KOPT-K1 (cell line): ENCODE measurements around the gene RGS19.

ENCODE experiments used
- H3K27ac ChIP-seq: fragments of 200-600 bp; sonication (generic); 2 replicates; pipeline ENCODE4 v1.5.1; 2016; ENCODE audit warnings: antibody characterized with exemption, mild to moderate bottlenecking, low read depth, low read length; ENCODE audit not compliant: poor library complexity, severe bottlenecking
- H3K36me3 ChIP-seq: fragments of 200-600 bp; sonication (generic); 2 replicates; pipeline ENCODE4 v1.5.1; 2017; ENCODE audit warnings: antibody characterized with exemption, mild to moderate bottlenecking, low read length, moderate library complexity; ENCODE audit not compliant: insufficient read depth
- H3K9me3 ChIP-seq: fragments of 200-600 bp; sonication (generic); 2 replicates; pipeline ENCODE4 v1.5.1; 2017; ENCODE audit warnings: antibody characterized with exemption, low read length, mild to moderate bottlenecking; ENCODE audit not compliant: insufficient read depth, poor library complexity, severe bottlenecking

The RGS19 gene

DNA sequence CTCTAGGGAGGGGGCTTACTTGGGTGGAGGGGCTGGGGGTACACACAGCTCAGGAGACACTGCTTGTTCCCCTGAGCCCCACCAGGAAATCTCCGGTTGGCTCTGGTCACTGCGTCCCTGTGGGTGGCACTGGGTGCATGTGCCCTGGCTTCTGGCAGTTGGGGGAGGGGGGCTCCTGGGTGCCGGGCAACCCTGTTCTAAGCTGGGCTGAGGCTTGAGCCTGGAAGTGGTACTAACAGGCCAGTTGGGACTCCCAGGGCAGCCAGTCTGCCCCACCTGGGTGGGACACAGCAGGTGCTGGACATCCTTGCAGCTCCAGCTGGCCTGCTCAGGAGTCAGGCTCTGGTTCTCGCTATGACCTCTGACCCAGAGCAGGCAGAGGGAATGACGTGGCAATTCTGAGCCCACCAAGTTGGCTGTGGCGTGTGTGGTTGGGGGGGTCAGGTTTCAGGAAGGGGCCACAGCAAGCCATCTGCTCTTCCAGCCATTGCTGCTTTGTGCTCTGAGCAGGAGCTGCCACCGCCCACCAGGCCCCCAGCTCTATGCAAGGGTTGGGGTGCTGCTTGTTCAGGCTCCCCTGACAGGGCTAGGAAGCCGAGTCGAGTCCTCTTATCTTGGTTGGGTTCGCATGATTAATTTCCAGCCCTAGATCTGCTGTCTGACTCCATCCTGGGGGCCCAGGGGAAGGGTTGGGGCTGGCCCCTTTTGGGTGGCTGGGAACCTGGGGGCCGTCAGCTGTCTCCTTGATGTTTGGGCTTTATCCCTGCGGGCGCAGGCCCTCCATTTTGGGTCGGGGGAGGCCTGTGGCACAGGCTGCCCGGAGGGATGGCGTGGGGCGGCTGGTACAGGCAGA lies 42.7 kb downstream of the RGS19 start:
- peak overlapping the region; percentile 91 for H3K27ac ChIP-seq
- H3K36me3 ChIP-seq = peaks cover 29% of the 10 kb centered on the region
- H3K9me3 ChIP-seq = no peaks in the 10 kb centered on the region

DNA sequence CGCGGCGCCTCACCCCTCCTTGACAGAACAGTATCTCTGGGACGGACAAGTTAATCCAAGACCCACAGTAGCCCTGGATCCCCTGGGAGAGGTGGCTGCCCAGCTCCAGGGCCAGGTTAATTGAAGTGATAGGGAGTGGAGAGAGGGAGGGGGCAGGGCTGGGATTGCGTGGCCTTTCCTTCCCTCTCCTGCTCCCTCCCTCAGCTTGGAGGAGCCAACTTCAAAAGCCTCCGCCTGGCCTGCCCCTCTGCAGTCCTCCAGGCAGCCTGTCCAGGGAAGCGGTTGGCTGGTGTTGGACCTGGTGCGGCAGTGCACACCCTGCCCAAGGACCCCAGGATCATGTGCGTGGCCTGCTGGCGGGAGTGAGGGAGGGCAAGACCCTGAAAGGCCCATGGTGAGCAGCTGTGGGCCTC lies 43.4 kb downstream of the RGS19 start, which contains the start of gene C20orf204:
Gene C20orf204 (plus strand): TSS at position 250 of the 413 bp plus-strand sequence. CDS start 142 bp downstream, at position 392.
- peak within 1 kb of the TSS; percentile 91 for H3K27ac ChIP-seq
- H3K36me3 ChIP-seq = peaks cover 35% of the 10 kb centered on the region

DNA sequence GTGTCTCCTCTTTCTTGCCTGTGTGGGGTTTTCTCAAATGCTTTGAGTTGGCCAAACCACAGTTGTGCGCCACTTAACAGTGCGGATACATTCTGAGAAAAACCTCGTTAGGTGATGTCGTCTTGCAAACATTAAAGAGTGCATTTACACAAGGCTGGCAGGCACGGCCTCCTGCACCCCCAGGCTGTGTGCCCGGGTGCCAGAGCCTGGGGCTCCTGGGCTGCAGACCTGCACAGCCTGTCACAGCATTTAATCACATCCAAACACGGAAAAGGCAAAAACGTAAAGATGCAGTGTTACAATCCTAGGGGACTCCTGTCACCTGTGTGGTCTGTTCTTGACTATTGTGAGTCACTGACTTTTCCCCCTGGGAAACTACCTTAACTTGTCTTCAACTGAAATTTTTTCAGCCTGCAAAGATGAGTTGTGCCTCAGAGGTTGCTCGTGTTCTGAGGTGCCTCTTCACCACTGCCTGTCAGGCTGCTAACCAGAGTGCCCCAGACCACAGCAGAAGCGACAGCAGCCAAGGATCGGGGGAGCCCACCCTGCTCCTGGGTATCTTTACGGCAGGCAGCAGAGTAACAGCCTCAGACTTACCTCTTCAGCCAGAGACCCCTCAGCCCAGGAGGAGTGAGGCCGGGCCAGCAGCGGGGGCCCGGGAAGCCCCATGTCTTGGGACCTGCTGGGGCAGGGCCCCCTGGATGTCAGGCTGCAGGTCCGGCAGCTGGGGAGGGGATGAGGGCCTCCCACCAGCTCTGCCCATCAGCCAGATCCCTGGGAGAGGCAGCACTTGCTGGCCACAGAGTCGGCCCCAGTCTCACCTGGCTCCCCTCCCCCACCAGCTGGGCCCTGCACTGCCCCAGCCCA lies 44.0 kb downstream of the RGS19 start:
- Histone ChIP-seq H3K36me3 (peaks cover 41% of the 10 kb centered on the region), H3K27ac (peak overlapping the region; percentile 91)

More for the DNA sequence above, 43.4 kb downstream of the RGS19 start, which contains the start of gene C20orf204:
- no peaks in the 10 kb centered on the region for H3K9me3 ChIP-seq

DNA sequence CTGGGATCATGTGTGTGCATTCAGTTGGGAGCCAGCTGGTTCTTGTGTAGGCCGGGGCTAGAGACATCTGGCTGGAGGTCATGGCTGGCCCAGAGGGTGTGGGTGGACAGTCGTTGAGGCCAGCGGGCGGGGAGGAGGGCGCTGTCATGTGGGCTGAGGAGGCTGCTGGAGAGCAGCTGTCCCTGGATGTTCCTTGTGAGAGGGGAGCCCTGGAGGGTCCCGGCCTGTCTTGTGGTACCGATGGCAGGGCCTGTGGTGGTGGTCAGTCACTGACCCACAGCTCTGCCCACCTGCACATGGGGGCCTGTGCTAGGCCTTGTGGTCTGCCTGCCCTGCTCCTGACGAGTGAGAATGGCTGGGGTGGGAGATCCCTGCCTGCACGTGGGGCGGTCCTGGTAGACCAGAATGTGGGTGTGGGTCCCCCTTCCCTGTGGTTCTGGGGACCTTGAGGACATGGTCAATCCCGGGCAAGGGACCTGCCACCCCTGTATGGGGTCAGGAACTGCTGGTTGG lies 45.3 kb downstream of the RGS19 start:
- Histone ChIP-seq H3K9me3 (no peaks in the 10 kb centered on the region), H3K36me3 (peaks cover 54% of the 10 kb centered on the region), H3K27ac (peak overlapping the region; percentile 91)

More for the DNA sequence above, 44.0 kb downstream of the RGS19 start:
- H3K9me3 ChIP-seq = no peaks in the 10 kb centered on the region

DNA sequence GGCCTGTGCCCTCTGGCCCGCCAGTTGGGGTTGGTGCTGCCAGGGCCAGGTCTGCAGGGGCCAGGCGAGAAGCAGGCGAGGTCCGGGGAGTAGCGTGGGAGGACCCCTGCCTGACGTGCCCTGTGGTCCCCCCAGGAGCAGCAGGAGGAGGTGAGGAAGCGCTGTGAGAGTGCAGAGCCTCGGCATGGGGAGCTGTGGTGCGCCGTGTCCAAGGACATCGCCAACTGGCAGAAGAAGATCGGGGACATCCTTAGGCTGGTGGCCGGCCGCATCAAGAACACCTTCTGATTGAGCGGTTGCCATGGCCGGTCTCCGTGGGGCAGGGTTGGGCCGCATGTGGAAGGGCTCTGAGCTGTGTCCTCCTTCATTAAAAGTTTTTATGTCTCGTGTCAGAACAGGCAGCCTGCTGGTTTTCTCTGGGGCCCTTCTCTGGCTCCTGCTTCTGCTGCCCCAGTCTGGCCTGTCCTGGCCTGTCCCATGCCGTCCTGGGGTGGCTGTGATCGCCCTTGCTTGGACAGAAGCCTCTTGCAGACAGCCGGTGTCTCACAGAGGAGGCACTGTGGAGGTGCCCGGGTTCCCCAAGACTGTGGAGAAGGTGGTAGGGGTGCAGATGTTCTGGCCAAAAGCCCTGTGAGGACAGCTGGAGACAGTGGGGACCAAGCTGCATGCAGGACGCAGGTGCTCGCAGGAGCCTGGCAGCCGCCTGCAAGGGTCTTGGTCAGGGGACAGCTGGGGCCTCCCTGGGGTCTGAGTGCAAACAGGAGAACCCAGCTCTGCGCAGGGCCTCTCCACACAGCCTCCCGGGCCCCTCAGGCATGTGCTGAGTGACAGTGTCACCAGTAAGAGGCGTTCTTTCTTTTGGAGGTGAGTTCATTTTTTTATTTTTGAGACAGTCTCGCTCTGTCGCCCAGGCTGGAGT lies 46.4 kb downstream of the RGS19 start:
- peaks cover 65% of the 10 kb centered on the region for H3K36me3 ChIP-seq
- no peaks in the 10 kb centered on the region for H3K9me3 ChIP-seq
- H3K27ac ChIP-seq = peak overlapping the region; percentile 91

DNA sequence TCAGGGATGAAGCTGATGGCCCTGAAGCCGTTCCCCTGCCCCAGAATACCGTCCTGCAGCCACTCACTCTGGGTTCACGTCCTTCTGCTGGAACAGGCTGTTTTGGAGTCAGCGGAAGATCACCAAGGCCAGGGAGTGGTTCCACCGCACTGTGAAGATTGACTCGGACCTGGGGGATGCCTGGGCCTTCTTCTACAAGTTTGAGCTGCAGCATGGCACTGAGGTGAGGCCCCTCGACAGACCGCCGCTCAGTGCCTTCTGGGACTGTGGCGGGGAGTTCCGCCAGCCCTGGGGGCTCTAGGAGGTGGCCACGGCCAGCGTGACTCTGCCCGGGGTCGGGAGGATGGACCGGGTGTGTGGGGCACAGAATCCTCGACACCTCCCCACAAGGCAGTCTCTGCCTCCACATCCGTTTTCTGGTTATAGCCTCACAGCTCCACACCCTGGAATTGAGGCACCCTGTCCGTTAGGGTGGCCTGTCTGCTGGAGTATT lies 47.5 kb downstream of the RGS19 start:
- Histone ChIP-seq H3K9me3 (no peaks in the 10 kb centered on the region), H3K36me3 (peaks cover 76% of the 10 kb centered on the region), H3K27ac (no peak overlapping the region)

DNA sequence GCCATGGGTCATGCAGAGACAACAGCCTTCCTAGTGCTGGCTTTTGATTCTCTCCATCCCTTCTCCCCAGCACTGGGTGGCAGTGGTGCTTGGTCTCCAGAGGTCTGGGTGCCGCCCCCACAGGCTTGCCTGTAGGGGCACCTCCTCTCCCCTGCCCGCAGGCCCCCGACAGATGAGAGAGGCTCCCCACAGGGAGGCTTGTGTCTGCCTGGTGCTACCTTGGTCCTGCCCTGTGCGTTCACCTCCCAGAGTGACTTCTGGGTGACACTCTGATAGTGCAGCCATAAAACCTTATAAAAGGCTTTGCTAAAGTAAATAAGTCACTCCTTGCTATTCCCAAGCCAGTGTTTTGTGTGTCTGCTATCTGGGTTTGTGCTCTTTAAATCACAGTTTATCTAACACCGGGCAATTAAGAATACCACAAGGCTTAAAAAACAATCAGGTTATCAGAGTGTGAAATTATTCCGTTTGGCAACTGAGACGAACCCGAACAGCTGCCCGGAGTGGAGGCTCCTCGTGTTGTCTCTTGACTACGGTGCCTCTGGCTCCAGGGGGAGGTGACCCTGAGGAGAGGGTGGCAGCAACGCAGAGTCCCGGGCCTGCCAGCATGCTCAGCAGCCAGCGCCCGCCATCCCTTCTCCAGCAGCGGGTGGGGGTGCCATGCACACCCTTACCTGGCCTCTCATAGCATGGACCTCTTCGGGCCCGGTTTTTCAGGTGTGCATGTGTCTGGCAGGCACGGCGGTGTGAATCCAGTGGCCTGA lies 48.8 kb downstream of the RGS19 start:
- Histone ChIP-seq H3K36me3 (peaks cover 88% of the 10 kb centered on the region), H3K27ac (no peak overlapping the region), H3K9me3 (no peaks in the 10 kb centered on the region)

DNA sequence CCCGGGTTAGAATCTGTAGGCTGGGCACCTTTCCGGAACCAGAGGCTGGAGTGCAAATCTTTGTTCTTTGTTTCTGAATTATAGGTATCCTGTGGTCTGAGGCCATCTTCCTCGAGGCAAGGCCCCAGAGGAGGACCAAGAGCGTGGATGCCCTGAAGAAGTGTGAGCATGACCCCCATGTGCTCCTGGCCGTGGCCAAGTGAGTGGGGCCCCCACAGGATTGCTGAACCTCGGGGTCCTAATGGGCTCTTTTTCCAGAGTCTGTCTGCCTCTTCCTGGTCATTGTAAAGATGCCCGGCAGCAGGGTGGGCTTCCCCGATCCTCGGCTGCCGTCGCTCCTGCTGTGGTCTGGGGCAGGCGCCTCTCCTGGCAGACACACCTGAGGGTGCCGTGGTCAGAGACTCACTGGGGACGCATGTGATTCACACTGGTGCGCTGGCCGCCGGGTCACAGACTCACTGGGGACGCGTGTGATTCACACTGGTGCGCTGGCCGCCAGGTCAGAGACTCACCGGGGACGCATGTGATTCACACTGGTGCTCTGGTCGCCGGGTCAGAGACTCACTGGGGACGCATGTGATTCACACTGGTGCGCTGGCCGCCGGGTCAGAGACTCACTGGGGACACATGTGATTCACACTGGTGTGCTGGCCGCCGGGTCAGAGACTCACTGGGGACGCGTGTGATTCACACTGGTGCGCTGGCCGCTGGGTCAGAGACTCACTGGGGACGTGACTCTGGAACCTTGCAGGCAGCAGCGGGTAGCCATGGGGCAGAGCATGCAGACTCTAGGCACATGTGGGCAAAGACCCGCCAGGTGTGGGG lies 49.8 kb downstream of the RGS19 start:
- peaks cover 99% of the 10 kb centered on the region for H3K36me3 ChIP-seq
- no peaks in the 10 kb centered on the region for H3K9me3 ChIP-seq
- H3K27ac ChIP-seq = no peak overlapping the region

DNA sequence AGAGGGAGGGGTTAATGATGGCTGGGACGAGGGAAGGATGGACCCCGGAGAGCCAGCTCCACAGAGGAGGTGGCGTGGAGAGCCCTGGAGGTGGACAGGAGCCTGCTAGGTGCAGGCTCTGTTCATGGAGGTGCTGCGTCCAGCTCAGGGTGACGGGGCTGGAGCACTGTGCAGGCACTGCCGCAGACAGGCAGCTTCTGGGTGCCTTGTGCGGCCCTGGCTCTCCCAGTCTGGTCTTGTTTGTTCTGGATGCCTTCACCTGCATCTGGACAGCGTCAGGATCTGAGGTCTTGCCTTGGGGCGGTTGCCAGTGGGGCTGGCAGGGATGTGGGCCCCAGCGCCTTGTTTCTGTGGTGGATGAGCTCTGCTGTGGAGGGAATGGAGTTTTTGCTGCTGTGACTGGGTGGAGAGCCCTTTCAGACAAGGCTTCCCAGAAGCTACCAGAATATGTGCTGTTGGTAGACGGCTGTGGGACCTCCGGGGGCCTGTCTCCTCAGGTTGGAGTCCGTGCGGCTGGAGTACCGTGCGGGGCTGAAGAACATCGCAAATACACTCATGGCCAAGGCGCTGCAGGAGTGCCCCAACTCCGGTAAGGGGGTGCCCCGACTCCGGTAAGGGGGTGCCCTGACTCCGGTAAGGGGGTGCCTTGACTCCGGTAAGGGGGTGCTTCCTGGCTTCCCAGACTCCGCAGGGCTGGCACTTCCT lies 51.2 kb downstream of the RGS19 start:
- no peaks in the 10 kb centered on the region for H3K9me3 ChIP-seq
- H3K36me3 ChIP-seq = peaks cover 99% of the 10 kb centered on the region
- no peak overlapping the region for H3K27ac ChIP-seq

DNA sequence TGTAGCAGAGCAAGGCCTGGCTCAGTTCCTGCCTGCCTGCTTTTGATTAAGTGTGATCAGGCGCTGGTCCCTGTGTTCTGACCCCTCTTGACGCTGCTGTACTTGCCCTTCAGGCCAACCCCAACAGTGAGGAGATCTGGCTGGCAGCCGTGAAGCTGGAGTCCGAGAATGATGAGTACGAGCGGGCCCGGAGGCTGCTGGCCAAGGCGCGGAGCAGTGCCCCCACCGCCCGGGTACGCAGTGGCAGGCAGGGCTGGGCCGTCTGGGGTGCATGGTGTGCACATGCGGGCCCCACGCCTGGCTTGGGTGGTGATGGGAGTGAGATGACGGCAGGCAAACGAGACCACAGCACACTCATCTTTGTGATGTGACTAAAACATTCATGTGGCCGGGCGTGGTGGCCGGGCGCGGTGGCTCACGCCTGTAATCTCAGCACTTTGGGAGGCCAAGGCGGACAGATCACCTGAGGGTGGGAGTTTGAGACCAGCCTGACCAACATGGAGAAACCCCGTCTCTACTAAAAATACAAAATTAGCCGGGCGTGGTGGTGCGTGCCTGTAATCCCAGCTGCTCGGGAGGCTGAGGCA lies 53.4 kb downstream of the RGS19 start:
- Histone ChIP-seq H3K36me3 (peaks cover 100% of the 10 kb centered on the region), H3K27ac (no peak overlapping the region)

DNA sequence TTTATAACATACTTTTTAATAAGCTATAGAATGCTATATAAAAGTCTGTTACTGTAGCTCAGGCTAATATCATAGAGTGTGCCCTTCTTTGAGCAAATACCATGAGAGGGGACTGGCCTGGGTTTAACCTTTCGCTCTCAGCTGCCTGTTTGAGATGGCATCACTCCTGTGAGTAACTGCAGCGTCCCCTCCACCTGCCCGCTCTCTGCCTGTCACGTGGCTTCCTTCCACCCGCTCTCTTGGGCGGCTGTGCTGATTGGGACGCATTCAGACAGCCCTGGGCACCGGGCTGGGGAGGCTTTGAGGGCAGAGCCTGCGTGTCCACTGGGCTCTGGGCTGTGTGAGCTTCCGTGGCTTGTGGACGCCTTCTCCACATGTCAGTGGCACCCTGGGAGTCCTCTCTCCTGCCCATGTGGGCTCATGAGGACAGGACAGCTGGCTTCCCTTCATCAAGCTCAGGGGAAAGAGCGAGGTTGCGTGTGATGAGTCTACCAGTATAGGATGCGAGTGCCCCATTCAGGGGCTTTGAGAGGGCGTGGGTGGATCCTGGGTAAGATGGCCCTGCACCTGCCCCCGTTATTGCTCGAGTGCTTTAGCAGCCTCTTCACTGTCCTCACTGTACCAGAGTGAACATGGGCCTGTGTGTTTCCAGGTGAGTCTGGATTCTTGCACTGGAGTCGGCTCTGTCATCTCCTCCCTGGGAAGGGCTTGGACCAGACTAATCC lies 54.1 kb downstream of the RGS19 start:
- Histone ChIP-seq H3K9me3 (no peaks in the 10 kb centered on the region), H3K27ac (no peak overlapping the region), H3K36me3 (peaks cover 98% of the 10 kb centered on the region)

More for the DNA sequence above, 53.4 kb downstream of the RGS19 start:
- H3K9me3 ChIP-seq = no peaks in the 10 kb centered on the region
